ENCODE measurements around the gene AGTPBP1. TPM values are rescaled to one million over a fixed set of nuclear protein-coding genes. Genes with fewer than 3 reads are reported as not detected.

AGTPBP1 gene
- total RNA-seq, 2 experiments from 2014 or later: 24.2 to 37.2 TPM

DNA sequence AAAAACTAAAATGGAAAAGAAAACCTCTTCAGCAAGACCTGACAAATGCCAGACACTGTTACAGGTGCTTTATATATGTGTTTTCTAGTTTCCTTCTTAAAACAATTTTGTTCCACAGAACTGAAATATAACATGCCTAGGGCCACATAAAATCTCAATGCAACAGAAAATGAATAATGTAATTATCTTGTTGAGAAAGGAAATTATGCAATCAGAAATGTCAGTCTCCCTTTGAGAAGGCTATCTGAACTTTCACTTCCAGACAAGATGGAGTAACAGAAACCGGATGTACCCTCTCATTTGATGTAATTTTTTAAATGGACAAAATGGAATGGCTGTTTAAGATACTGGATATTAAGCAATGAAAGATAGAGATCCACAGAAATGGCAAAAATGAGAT is 79.2 kb downstream of the AGTPBP1 start:
- no peaks in the 10 kb centered on the region for H3K9me2 ChIP-seq (ENCODE audit: insufficient read depth, low read length)
- CTCF ChIA-PET (ENCODE audit: unreplicated experiment): no interaction called here
- BruUV-seq (replicated peaks): no TSS peak
- H3K9me3 ChIP-seq (ENCODE audit: low read length): no peaks in the 10 kb centered on the region
- no peaks in the 10 kb centered on the region for H3K79me2 ChIP-seq (ENCODE audit: insufficient read depth, low read depth, low read length)
- POLR2A ChIA-PET: no interaction called here
- H3K4me1 ChIP-seq (ENCODE audit: insufficient read depth, low read length, poor library complexity, severe bottlenecking): no peaks in the 10 kb centered on the region
- H4K20me1 ChIP-seq (ENCODE audit: insufficient read depth, low read length): no peaks in the 10 kb centered on the region
- intact Hi-C loops (cut with micrococcal nuclease; ENCODE audit: unreplicated experiment): no loop called here
- H2AFZ ChIP-seq (ENCODE audit: low read length): no peak overlapping the region
- no peak for DNase-seq (ENCODE audit: low spot score)
- peaks cover 1% of the 10 kb centered on the region; the same call in 1 of the 2 replicates for H3K36me3 ChIP-seq (ENCODE audit: insufficient read depth, low read length)
- no peak overlapping the region for H3K27ac ChIP-seq (ENCODE audit: low read depth, low read length, poor library complexity, severe bottlenecking)
- TF ChIP-seq, protein P1, sequence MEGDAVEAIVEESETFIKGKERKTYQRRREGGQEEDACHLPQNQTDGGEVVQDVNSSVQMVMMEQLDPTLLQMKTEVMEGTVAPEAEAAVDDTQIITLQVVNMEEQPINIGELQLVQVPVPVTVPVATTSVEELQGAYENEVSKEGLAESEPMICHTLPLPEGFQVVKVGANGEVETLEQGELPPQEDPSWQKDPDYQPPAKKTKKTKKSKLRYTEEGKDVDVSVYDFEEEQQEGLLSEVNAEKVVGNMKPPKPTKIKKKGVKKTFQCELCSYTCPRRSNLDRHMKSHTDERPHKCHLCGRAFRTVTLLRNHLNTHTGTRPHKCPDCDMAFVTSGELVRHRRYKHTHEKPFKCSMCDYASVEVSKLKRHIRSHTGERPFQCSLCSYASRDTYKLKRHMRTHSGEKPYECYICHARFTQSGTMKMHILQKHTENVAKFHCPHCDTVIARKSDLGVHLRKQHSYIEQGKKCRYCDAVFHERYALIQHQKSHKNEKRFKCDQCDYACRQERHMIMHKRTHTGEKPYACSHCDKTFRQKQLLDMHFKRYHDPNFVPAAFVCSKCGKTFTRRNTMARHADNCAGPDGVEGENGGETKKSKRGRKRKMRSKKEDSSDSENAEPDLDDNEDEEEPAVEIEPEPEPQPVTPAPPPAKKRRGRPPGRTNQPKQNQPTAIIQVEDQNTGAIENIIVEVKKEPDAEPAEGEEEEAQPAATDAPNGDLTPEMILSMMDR (conservative IDR thresholded peaks at IDR 0.05; ENCODE audit: low read length): no peak
- TF ChIP-seq EZH2phosphoT487 (IDR thresholded peaks at IDR 0.05; ENCODE audit: borderline replicate concordance, low read depth, low read length): no peak
- H3K4me3 ChIP-seq (ENCODE audit: low read depth, low read length, poor library complexity, severe bottlenecking): no peak overlapping the region
- no peak overlapping the region for H3K4me2 ChIP-seq (ENCODE audit: low read length)

DNA sequence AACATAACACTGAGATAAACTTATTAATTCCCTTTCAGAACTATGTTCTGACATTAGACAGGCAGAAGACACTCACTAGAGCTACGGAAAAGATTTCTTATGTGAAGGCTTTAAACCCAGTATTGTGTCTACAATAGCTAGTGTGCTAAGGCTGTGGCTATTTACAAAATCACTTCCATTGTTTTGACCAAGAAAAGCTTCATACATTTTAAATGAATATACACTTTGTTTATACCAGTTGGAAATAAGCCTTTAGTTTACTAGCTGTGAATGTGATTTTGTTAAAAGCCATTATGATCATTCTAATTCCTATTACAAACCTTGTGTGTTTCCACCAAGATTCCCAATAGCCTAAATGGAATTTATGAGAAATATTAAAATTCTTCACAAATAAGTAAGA is 83.0 kb downstream of the AGTPBP1 start:
- Histone ChIP-seq H3K27ac (ENCODE audit: low read depth, low read length, poor library complexity, severe bottlenecking) (no peak overlapping the region), H3K9me3 (ENCODE audit: low read length) (no peaks in the 10 kb centered on the region), H3K4me1 (ENCODE audit: insufficient read depth, low read length, poor library complexity, severe bottlenecking) (no peaks in the 10 kb centered on the region), H3K79me2 (ENCODE audit: insufficient read depth, low read depth, low read length) (no peaks in the 10 kb centered on the region), H3K4me3 (ENCODE audit: low read depth, low read length, poor library complexity, severe bottlenecking) (no peak overlapping the region), H2AFZ (ENCODE audit: low read length) (no peak overlapping the region), H3K9me2 (ENCODE audit: insufficient read depth, low read length) (no peaks in the 10 kb centered on the region), H3K36me3 (ENCODE audit: insufficient read depth, low read length) (peaks cover 9% of the 10 kb centered on the region), H3K4me2 (ENCODE audit: low read length) (no peak overlapping the region), H4K20me1 (ENCODE audit: insufficient read depth, low read length) (no peaks in the 10 kb centered on the region)
- ChIA-PET CTCF (ENCODE audit: unreplicated experiment) (no interaction called here), POLR2A (interaction anchor here (1.4 to 1.5 kb wide), 2 partner anchors 9 to 17 kb away, joined by 3 to 4 read pairs; no protein-coding TSS in a partner anchor)
- no peak for TF ChIP-seq EZH2phosphoT487 (IDR thresholded peaks at IDR 0.05; ENCODE audit: borderline replicate concordance, low read depth, low read length)
- TF ChIP-seq, protein P1 (conservative IDR thresholded peaks at IDR 0.05; ENCODE audit: low read length): 0 out of 2 replicates have a peak, but pooled peaks have one; percentile 14
- intact Hi-C loops (cut with micrococcal nuclease; ENCODE audit: unreplicated experiment): no loop called here
- no TSS peak for BruUV-seq (replicated peaks)
- no peak for DNase-seq (ENCODE audit: low spot score)

DNA sequence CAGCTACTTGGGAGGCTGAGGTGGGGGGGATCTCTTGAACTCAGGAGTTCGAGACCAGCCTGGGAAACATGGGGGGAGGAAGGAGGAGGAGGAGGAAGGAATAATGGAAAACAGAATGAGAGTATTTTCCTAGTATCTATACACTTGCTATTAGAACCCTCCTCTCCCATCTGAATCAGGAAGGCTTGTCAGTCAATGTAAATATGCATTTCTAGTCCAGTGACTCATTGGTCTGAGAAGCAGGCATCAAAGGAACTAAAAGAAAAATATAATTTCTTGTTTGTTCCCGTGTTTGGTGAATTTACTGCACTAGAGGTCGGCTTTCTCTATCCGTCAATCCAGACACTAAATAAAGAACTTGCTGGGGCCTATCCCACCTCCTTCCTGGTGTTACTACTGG is 88.6 kb downstream of the AGTPBP1 start:
- H3K27ac ChIP-seq (ENCODE audit: low read depth, low read length, poor library complexity, severe bottlenecking): no peak overlapping the region
- intact Hi-C loops (cut with micrococcal nuclease; ENCODE audit: unreplicated experiment): no loop called here
- ChIA-PET CTCF (ENCODE audit: unreplicated experiment) (no interaction called here), POLR2A (no interaction called here)
- peaks cover 19% of the 10 kb centered on the region for H3K36me3 ChIP-seq (ENCODE audit: insufficient read depth, low read length)
- no peak overlapping the region for H3K4me2 ChIP-seq (ENCODE audit: low read length)
- TF ChIP-seq EZH2phosphoT487 (IDR thresholded peaks at IDR 0.05; ENCODE audit: borderline replicate concordance, low read depth, low read length): no peak
- TF ChIP-seq, protein P1 (conservative IDR thresholded peaks at IDR 0.05; ENCODE audit: low read length): no peak
- no peaks in the 10 kb centered on the region for H3K9me2 ChIP-seq (ENCODE audit: insufficient read depth, low read length)
- BruUV-seq (replicated peaks): no TSS peak
- H3K9me3 ChIP-seq (ENCODE audit: low read length): no peaks in the 10 kb centered on the region
- H2AFZ ChIP-seq (ENCODE audit: low read length): no peak overlapping the region
- H4K20me1 ChIP-seq (ENCODE audit: insufficient read depth, low read length): no peaks in the 10 kb centered on the region
- no peaks in the 10 kb centered on the region for H3K4me1 ChIP-seq (ENCODE audit: insufficient read depth, low read length, poor library complexity, severe bottlenecking)
- H3K79me2 ChIP-seq (ENCODE audit: insufficient read depth, low read depth, low read length): no peaks in the 10 kb centered on the region
- no peak for DNase-seq (ENCODE audit: low spot score)
- no peak overlapping the region for H3K4me3 ChIP-seq (ENCODE audit: low read depth, low read length, poor library complexity, severe bottlenecking)
